ENCODE measurements around the gene DPEP2NB. TPM values are rescaled to one million over a fixed set of nuclear protein-coding genes. Genes with fewer than 3 reads are reported as not detected.

The DPEP2NB gene
- total and polyA plus RNA-seq, 4 donors = not detected

DNA sequence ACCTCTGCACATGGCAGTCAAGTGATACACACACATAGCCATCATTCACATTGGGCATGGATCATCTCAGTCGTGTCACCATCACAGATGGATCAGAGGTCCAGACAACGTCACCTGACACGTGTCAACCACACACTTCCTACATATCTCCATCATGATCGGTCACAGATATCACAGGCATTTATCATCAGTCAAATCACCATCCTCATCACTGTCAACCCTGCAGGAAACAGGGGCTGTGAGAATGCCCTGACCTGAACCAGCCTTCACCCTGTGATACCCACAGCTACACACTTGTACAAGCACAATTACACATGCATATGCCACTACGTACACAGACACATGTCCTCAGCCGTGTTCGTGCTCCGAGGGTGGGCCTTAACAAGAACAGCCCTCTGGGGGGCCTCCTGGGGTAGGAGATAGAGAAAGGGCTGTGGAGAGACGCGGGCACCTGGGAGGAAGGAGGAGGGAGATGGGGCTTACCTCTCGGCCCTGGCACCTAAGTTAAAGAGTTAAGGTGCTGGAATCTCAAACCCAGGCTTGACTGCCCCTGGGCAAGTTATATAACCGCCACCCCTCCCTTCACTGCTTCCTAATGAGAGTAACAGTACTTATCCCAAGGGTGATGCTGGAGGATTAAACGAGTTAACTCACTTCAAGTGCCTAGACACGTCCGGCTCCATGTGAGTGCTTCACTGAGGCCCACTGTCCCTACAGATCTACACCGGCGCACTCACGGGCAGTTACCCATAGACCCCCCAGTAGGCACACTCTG lies 48.3 kb downstream of the DPEP2NB start:
- no peak for DNase-seq (ENCODE audit: low spot score)
- TF ChIP-seq TAF1 (conservative IDR thresholded peaks at IDR 0.05) = no peak
- TF ChIP-seq, protein P1, sequence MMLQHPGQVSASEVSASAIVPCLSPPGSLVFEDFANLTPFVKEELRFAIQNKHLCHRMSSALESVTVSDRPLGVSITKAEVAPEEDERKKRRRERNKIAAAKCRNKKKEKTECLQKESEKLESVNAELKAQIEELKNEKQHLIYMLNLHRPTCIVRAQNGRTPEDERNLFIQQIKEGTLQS (IDR thresholded peaks at IDR 0.05) = no peak
- TF ChIP-seq GABPA (IDR thresholded peaks at IDR 0.05 in 1 of 2, conservative IDR thresholded peaks at IDR 0.05 in 1 of 2) = no peak
- TF ChIP-seq HNF4A (conservative IDR thresholded peaks at IDR 0.05) = no peak
- no peak for TF ChIP-seq MAX (IDR thresholded peaks at IDR 0.05)
- no peak for TF ChIP-seq RAD21 (IDR thresholded peaks at IDR 0.05)
- TF ChIP-seq, protein P2, sequence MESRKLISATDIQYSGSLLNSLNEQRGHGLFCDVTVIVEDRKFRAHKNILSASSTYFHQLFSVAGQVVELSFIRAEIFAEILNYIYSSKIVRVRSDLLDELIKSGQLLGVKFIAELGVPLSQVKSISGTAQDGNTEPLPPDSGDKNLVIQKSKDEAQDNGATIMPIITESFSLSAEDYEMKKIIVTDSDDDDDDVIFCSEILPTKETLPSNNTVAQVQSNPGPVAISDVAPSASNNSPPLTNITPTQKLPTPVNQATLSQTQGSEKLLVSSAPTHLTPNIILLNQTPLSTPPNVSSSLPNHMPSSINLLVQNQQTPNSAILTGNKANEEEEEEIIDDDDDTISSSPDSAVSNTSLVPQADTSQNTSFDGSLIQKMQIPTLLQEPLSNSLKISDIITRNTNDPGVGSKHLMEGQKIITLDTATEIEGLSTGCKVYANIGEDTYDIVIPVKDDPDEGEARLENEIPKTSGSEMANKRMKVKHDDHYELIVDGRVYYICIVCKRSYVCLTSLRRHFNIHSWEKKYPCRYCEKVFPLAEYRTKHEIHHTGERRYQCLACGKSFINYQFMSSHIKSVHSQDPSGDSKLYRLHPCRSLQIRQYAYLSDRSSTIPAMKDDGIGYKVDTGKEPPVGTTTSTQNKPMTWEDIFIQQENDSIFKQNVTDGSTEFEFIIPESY (IDR thresholded peaks at IDR 0.05) = no peak
- no peak for TF ChIP-seq YY1 (IDR thresholded peaks at IDR 0.05)
- TF ChIP-seq HNF4G (IDR thresholded peaks at IDR 0.05) = no peak
- no peak for TF ChIP-seq FOXA2 (IDR thresholded peaks at IDR 0.05)
- no peak for TF ChIP-seq EGR1 (IDR thresholded peaks at IDR 0.05; ENCODE audit: low read depth in 2 of 2)
- TF ChIP-seq, protein P3, sequence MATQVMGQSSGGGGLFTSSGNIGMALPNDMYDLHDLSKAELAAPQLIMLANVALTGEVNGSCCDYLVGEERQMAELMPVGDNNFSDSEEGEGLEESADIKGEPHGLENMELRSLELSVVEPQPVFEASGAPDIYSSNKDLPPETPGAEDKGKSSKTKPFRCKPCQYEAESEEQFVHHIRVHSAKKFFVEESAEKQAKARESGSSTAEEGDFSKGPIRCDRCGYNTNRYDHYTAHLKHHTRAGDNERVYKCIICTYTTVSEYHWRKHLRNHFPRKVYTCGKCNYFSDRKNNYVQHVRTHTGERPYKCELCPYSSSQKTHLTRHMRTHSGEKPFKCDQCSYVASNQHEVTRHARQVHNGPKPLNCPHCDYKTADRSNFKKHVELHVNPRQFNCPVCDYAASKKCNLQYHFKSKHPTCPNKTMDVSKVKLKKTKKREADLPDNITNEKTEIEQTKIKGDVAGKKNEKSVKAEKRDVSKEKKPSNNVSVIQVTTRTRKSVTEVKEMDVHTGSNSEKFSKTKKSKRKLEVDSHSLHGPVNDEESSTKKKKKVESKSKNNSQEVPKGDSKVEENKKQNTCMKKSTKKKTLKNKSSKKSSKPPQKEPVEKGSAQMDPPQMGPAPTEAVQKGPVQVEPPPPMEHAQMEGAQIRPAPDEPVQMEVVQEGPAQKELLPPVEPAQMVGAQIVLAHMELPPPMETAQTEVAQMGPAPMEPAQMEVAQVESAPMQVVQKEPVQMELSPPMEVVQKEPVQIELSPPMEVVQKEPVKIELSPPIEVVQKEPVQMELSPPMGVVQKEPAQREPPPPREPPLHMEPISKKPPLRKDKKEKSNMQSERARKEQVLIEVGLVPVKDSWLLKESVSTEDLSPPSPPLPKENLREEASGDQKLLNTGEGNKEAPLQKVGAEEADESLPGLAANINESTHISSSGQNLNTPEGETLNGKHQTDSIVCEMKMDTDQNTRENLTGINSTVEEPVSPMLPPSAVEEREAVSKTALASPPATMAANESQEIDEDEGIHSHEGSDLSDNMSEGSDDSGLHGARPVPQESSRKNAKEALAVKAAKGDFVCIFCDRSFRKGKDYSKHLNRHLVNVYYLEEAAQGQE (IDR thresholded peaks at IDR 0.05) = no peak
- TF ChIP-seq SP1 (IDR thresholded peaks at IDR 0.05) = no peak
- TF ChIP-seq JUND (IDR thresholded peaks at IDR 0.05) = no peak
- TF ChIP-seq, protein P4, sequence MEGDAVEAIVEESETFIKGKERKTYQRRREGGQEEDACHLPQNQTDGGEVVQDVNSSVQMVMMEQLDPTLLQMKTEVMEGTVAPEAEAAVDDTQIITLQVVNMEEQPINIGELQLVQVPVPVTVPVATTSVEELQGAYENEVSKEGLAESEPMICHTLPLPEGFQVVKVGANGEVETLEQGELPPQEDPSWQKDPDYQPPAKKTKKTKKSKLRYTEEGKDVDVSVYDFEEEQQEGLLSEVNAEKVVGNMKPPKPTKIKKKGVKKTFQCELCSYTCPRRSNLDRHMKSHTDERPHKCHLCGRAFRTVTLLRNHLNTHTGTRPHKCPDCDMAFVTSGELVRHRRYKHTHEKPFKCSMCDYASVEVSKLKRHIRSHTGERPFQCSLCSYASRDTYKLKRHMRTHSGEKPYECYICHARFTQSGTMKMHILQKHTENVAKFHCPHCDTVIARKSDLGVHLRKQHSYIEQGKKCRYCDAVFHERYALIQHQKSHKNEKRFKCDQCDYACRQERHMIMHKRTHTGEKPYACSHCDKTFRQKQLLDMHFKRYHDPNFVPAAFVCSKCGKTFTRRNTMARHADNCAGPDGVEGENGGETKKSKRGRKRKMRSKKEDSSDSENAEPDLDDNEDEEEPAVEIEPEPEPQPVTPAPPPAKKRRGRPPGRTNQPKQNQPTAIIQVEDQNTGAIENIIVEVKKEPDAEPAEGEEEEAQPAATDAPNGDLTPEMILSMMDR (IDR thresholded peaks at IDR 0.05; ENCODE audit: low read depth, low read length, missing input control) = no peak
- Histone ChIP-seq H3K4me3 (ENCODE audit: low read depth in 1 of 3, low read length in 3 of 3) (peak overlapping the region; percentile 66 to 82 (median 80)), H3K9me3 (ENCODE audit: control insufficient read depth in 4 of 4, low read length in 3 of 4) (no peaks in the 10 kb centered on the region), H3K9ac (ENCODE audit: low read depth in 1 of 2, low read length in 2 of 2) (peak overlapping the region; percentile 57 to 88), H3K4me1 (ENCODE audit: control insufficient read depth in 4 of 4, insufficient read depth in 4 of 4, low read length in 3 of 4) (peaks cover 3 to 26% (median 18%) of the 10 kb centered on the region in 4 donors), H3K27me3 (ENCODE audit: control insufficient read depth in 4 of 4, insufficient read depth in 4 of 4, low read length in 3 of 4) (no peaks in the 10 kb centered on the region), H3K27ac (ENCODE audit: low read depth in 1 of 2, low read length in 2 of 2) (peak overlapping the region; percentile 80 to 91), H3K36me3 (ENCODE audit: control insufficient read depth in 4 of 4, insufficient read depth in 3 of 4, low read depth in 1 of 4, low read length in 3 of 4) (no peaks in the 10 kb centered on the region)
- WGBS = 54% methylated on average over 18 of the region's 18 CpGs

All from liver (tissue), 9 donors.